ENCODE results near the gene HSPB1.
"Not testable (repeated sequence)": the region's sequence is repeated elsewhere in the genome, so short reads cannot be mapped to it uniquely, and the experiment has no call there.

Gene HSPB1

DNA sequence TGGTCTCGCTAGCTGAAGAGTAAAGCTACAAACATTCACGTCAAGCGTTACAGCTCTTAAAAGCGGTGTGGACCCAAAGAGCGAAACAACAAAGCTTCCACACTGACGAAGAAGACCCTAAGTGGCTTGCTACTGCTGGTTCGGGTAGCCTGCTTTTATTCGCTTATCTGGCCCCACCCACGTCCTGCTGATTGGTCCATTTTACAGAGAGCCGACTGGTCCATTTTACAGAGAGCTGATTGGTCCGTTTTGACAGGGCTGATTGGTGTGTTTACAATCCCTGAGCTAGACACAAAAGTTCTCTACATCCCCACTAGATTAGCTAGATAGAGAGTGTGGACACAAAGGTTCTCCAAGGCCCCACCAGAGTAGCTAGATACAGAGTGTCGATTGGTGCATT, 6.4 kb downstream of the HSPB1 start:
- DNase-seq (ENCODE audit: low read depth) = not testable (repeated sequence)

DNA sequence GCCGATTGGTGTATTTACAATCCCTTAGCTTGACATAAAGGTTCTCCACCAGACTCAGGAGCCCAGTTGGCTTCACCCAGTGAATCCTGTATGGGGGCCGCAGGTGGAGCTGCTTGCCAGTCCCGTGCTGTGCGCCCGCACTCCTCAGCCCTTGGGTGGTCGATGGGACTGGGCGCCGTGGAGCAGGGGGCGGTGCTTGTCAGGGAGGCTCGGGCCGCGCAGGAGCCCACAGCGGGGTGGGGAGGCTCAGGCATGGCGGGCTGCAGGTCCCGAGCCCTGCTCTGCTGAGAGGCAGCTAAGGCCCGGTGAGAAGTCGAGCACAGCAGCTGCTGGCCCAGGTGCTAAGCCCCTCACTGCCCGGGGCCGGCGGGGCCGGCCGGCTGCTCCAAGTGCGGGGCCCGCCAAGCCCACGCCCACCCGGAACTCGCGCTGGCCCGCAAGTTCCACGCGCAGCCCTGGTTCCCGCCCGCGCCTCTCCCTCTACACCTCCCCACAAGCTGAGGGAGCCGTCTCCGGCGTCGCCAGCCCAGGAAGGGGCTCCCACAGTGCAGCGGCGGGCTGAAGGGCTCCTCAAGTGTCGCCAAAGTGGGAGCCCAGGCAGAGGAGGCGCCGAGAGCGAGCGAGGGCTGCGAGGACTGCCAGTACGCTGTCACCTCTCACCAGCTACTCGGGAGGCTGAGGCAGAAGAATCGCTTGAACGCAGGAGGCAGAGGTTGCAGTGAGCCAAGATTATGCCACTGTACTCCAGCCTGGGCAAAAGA, 7.0 kb downstream of the HSPB1 start:
- not testable (repeated sequence) for DNase-seq (ENCODE audit: low read depth)

DNA sequence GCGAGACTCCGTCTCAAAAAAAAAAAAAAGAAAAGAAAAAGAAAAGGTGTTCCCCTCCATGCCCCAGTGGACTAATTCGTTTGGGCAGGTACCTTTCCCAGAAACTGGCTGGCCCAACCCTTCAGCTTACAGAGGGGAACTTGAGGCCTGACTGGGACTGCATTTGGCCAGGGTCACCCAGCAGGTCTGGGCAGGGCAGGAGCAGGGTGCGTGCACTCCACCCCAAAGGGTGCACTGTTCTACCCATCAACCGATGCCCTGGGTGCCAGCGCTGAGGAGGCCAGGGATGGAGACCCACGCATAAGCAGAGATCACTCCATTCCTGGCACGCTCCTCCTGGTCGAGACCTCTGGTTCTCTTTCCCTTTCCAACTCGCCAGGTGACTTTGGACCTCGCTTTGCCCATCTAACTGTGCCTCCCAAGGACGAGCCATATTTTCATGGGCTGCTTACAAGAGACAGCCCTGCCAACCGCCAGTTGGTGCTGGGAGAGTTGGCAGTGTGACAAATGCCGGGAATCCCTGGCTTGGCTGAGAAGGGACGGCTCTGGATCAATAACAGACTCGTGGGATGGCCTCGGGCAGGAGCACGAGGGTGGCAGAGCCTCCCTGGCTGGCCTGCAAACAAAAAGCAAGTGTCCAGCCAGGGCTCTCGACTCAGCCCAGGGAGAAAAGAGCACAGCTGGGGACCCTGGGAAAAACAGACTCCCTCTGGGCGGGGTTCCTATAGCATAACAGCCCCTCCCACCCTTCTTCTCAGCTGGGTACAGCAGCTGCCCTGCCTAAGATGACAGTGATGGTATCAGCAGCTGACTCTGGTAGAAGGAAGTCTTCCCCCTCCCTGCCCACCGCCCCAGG, 7.9 kb downstream of the HSPB1 start:
- DNase-seq (ENCODE audit: low read depth) = no peak

DNA sequence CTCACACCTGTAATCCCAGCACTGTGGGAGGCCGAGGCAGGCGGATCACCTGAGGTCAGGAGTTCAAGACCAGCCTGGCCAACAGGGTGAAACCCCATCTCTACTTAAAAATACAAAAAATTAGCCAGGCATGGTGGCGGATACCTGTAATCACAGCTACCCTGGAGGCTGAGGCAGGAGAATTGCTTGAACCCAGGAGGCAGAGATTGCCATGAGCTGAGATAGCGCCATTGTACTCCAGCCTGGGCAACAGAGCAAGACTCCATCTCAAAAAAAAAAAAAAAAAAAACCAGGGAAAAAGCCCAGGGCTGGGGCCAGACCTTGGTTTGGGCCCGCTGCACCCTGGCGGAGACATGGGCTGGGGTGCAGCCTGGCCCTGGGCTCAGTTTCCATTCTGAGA, 9.4 kb downstream of the HSPB1 start:
- DNase-seq (ENCODE audit: low read depth) = not testable (repeated sequence)

DNA sequence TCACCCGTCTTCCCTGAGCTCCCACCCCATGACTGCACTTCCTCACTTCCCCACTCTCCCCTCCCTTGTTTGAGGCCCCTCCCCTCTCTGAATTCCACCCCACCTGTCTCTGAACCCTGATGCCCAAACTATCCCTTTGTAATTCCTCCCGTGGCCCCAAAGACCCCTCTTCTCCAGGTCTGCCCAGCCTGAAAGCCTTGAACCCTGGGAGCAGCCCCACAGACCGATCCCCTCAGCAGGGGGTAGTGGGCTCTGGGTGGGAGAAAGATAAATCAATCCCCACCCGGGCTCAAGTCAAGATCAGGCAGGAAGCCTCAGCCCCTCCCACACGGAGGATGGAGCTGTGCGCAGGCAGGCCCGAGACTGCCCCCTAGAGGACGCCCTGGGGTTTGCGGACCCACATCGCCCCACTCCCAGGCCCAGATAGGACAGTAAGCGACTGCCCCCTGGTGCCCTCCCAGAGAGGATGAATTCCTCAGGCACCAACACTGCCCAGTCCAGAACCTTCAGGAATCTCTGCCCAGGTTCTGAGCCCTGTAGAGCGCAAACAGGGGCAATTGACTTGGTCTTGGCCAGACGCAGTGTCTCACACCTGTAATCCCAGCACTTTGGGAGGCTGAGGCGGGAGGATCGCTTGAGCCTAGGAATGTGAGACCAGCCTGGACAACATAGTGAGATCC, 11.7 kb downstream of the HSPB1 start:
- DNase-seq (ENCODE audit: low read depth) = peak; percentile 86

DNA sequence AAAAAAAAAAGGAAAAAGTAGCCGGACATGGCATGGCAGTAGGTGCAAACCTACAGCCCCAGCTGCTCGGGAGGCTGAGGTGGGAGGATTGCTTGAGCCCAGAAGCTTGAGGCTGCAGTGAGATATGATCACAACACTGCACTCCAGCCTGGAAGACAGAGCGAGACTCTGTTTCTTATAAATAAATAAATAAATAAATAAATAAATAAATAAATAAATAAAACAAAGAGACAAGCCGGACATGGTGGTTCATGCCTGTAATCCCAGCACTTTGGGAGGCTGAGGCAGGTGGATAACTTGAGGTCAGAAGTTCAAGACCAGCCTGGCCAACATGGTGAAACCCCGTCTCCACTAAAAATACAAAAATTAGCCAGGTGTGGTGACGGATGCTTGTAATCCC, 12.3 kb downstream of the HSPB1 start:
- DNase-seq (ENCODE audit: low read depth) = not testable (repeated sequence)

DNA sequence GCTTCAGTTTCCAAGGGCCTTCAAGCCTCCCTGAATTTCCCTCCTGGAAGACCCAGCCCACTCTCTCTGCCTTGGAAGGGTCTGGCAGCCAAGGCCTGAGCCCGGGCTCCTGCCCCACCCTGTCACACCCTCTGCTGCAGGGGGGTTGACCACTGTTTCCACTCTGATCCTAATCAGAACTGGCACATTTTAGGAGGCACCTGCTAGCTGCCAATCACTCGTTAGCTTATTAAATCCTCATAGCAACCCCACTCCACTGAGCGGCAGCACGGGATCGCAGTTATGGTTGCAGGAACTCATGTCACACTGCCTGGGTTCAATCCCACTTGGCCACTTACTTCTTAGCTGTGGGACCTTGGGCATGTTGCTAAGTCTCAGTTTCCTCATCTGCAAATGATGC, 12.9 kb downstream of the HSPB1 start:
- no peak for DNase-seq (ENCODE audit: low read depth)

DNA sequence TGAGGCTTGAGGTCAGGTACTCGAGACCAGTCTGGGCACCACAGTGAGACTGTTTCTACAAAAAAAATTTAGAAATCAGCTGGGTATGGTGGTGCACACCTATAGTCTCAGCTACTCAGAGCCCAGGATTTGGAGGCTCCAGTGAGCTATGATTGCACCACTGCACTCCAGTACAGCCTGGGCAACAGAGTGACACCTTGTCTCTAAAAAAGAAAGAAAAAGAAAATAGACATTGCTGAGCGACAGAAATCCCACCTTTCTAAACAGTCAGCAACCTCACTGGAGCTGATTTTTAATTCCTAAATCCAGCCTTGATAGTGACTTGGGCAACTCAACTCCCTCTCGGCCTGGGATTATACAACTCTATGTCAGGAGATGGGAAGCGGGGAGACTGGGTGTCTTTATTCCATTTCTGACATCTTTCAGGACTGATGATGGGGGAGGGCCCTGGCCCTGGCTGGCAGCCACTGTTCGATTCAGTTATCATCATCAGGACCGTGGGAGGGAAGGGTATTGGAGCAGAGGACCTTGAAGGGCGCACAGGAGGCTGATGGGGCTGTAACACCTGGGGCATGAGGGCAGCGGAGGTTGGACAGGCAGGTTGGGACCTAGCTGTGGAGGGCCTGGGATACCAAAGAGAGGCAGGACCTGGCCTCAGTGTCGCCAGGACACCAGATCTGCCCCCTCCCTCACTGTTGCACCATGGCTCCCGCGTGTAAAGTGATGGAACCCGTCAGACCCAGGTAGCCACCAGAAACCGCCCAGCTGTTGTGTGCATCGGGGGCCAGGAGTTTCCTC, 14.7 kb downstream of the HSPB1 start:
- no peak for DNase-seq (ENCODE audit: low read depth)

DNA sequence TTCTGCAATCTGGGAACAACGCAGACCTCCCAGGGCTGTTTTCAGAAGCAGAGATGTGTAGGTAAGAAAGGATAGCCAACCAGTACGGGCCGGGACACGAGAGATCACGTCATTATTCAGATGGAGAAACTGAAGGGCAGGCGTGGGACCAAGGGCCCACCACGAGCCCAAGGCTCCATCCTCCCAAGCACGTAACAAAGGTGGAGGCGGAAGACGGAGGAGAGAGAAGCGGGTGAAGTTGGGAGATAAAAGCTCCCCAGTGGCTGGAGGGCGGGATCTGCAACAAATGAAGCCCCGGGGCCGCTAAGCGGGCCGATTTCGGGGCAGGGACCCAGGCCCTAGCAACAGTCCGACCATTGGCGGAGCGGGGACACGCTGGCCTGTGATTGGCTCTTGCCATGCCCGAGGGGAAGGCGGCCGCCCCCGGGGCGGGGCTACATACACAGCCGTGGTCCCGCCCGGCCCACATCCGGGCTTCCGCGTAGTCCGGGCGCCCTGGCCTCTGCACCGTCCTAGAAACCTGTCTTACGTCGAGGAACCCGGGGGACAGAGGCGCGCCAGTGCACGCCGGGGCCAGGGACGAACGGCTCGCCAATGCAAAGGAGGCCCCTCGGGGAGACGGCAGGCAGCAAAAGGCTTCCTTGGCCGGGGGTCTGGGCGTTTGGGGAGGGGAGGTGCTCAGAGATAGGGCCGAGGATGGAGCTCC, 15.5 kb downstream of the HSPB1 start:
- peak; percentile 90 for DNase-seq (ENCODE audit: low read depth)

DNA sequence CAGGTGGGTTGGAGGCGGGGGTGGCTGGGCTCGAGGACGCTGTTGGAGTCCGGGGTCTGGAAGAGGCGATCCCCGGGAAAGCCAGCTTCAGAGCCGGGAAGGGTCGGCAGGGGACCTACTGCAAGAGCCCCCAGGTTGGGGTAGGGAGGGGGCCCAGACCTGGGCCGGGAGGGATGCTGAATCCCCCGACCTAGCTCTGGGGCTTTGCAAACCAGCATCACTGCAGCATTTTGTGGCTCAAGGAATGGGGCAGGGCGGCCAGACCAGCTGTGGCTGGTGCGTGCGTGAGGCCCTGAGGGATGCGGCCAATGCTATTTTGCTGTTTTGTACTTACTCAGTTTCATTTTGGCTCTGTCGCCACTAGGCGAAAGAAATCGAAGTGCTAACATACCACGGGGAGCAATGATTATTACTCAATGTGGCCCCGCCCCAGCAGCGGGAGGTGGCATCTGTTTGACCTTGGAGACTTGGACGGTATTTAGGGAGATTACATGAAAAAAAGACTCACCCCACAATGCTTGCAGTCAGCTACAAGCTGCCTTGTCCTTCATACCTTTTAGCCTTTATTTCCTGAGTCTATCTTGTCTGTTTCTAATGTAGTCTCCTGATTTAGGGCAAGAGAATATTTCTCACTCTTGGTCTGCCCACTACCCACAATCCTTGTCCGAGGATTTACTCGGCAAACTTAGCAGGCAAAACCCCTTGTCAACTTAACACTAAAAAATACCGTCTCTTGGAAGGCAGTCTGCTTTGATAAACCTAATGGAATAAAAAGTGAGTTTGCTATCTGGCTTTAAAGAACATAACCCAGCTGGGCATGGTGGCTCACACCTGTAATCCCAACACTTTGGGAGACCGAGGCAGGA, 16.2 kb downstream of the HSPB1 start:
- DNase-seq (ENCODE audit: low read depth) = peak; percentile 65

DNA sequence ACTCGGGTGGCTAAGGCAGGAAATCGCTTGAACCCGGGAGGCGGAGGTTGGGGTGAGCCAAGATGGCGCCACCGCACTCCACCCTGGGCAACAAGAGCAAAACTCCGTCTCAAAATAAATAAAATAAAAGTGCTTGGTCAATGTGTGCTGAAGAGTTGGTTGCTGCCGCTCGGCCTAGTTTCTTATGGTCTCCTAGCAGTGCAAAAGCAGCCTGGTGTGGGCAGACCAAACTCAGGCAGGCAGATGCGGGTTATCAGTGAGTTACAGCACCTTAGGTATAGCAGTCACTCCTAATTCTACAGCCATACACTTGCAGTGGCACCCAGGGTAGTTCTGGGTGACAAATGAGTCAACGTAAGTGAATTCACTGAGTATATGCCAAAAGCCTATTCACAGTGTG, 22.6 kb downstream of the HSPB1 start:
- no peak for DNase-seq (ENCODE audit: low read depth)

DNA sequence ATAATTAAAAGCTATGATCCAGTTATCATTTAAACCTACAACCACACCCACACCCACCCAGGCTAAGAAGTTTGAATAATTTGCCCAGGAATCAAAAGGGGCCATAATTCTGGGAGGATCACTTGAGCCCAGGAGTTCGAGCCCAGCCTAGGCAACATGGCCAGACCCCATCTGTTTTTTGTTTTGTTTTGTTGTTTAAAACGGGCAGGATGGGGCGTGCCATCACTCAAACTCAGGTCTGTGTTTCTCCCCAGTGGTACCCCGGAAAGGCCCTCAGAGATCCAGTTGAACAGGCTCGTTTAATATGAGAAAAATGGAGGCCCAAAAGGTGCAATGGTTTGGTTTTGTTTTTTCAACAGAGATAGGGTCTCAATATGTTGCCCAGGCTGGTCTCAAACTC, 23.3 kb downstream of the HSPB1 start:
- DNase-seq (ENCODE audit: low read depth) = no peak

DNA sequence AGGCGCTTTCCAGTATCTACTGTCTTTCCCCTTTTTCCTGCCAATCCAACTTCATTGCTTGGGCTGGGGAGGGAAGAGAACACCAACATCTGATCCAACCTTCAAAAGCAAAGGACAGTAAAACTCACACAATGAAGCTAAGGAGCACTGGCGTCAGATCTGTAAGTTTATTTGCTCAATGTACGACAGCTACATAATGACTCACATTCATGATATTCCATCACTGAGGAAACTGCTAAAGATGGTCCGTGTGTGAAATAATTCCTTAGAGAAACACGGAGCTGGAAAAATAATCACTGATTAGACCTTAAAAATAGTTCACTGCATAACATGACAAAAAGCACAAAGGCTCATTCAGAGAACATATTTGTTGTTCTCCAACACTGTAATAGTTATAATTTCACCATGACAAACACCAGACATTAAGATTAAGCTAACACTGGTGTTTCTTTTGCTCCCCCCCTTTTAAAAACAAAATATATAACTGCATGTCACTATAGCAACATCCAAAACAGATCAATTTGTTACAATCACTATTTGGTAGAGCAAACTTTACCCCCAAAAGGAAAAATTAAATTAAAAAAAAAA, 24.3 kb downstream of the HSPB1 start:
- no peak for DNase-seq (ENCODE audit: low read depth)

DNA sequence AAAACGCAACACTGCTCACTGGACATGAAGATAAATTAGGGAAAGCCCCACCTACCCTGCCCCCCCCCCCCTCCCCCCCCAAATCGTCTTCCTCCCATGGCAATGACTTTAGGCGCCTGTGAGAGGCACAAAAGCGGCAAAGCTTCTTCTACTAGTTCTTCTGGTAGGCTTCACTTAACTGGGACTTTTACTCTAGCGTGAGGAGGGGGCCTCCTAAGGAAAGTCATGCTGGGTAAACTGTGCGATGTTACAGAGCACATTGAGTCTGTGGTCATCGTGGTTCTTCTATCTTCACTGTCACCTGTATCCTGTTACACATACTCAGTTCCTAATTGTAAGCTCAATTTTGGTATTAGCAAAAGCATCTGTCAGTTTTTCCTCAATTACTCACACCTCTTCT, 25.1 kb downstream of the HSPB1 start:
- DNase-seq (ENCODE audit: low read depth) = peak; percentile 95

DNA sequence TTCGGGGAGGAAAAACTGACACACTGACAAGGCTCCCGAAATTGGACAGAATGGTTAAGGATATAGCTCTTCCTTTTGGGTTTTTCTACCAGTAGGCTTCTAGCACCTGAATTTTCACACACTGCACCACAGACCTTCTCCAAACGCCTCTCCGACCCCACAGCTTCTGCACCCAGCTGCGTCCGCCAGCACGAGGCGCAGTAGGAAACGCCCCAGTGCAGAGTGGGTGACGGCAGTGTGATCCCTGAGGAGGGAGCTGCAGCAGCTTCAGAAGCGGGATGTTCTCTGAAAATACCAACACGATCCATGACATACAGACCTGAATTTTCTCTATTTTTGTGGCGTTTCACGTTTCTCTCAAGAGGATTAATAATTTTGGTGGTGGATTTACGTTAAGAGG, 25.9 kb downstream of the HSPB1 start:
- no peak for DNase-seq (ENCODE audit: low read depth)

DNA sequence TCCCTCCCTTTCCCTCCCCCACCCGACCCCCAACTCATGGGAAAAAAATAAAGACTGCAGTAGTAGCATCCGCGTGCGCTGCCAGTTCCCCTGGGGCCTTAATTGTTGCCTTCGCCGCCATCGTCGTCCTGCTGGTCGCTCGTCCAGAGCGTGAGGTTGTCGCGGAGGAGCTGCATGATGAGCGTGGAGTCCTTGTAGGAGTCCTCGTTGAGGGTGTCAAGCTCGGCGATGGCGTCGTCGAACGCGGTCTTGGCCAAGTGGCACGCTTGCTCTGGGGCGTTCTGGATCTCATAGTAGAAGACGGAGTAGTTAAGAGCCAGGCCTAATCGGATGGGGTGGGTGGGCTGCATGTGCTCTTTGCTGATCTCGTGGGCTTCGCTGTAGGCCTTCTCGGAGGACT, 27.0 kb downstream of the HSPB1 start:
- no peak for DNase-seq (ENCODE audit: low read depth)

DNA sequence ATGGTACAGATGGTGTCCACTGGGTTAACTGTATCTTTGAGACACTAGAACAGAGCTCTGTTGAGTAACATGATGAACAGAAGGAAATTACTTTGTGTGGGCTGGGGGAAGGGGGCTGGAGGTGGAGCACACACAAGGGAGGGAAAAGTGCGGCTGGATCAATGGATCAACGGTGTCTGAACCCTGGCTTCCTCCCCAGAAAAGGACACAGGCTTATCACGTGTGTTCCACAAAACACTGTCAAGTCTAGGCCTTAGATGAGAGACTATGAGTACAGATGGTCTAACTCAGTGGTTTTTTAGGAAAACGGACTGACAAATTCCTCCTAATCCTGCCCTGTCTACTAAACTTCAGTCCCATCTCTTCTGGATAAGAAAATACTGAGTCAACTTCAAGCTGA, 27.8 kb downstream of the HSPB1 start:
- no peak for DNase-seq (ENCODE audit: low read depth)

DNA sequence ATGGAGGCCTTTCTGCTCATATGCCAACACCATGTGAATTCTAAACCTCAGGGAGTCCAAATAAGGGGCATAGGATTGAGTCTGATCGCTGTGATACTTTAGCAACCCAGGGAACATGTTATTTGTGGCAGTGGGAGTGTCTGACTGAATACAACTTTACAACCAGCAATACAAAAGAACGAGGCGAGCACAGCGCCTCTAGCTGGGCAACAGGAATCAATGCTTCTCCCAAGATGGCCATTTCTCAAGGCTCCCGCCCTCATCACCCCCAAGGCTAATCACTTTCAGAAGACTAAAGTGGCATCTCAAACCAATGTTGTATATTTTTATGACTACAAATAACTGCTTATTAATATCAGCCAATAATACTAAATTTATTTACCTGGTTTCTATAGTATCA, 28.2 kb downstream of the HSPB1 start:
- DNase-seq (ENCODE audit: low read depth) = no peak

DNA sequence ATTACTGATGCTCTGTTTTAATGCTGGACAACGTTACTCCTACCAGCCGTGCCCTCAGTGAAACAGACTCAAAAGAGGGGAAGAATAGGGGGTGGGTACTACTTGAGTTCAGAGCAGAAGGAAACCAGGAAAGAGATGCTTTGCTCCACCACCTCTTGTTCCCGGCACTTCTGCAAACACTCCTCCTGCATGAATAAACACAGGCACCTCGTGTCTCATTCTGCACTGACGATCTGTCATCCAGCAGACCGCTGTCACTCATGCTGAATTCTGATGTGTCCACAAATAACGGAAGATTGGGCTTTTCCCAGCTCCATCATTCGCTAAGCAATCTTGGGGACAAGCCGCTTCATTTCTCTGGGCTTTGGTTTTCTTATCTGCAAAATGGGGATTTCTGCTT, 29.6 kb downstream of the HSPB1 start:
- DNase-seq (ENCODE audit: low read depth) = no peak

DNA sequence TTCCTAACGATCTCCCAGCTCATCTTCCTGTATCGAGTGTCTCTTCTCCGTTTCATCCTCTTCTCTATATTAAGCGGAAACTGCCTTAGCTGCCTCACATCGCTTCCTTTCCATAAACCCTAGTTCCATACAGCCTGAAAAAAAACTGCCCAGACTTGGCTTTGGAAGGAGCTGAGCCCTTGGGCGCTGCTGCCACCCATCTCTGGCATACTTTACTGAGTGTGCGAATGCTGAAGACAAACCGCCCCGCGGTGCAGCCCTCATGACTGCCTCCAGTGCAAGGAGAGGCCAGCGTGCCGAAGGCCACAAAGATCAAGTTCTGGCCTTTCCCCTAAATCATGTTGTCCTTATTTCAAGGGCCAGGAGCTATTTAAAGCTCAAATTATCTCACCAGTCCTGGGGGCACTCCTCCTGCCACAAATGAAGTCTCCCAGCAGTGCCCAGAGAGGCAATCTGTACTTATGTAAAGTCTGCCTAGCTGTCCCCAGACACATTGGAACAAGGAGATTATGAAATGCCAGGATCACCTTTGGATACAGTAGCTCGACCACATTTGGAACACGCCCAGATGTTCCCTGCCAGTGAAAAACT, 31.1 kb downstream of the HSPB1 start:
- no peak for DNase-seq (ENCODE audit: low read depth)

All from CMK (cell line).